Sigmoid colon (tissue), 4 donors: Measurements from ENCODE around the gene PTPRO.

Source experiments
- CTCF ChIP-seq, 4 experiments: fragments of 450-650 bp in 3 of 4; fragments of 200-600 bp in 1 of 4; IDR thresholded peaks; one replicate each; pipeline ENCODE4 v1.5.1; 2016 to 2019; ENCODE audit warnings: antibody characterized with exemption in 4 of 4, mild to moderate bottlenecking in 3 of 4, moderate library complexity in 2 of 4
- EP300 ChIP-seq, 4 donors: sonication (generic); formaldehyde crosslinking; IDR thresholded peaks; one replicate each; pipeline ENCODE4 v1.6.1; 2017; ENCODE audit warnings: antibody characterized with exemption in 4 of 4
- POLR2A ChIP-seq, 2 donors: fragments of 450-650 bp; IDR thresholded peaks; one replicate each; pipeline ENCODE4 v1.6.1; 2016; ENCODE audit warnings: antibody characterized with exemption in 2 of 2, mild to moderate bottlenecking in 2 of 2, moderate library complexity in 2 of 2
- POLR2AphosphoS5 ChIP-seq, 4 donors: sonication (generic); formaldehyde crosslinking; IDR thresholded peaks; one replicate each; pipeline ENCODE4 v1.6.1; 2017; ENCODE audit warnings: antibody characterized with exemption in 4 of 4

DNA sequence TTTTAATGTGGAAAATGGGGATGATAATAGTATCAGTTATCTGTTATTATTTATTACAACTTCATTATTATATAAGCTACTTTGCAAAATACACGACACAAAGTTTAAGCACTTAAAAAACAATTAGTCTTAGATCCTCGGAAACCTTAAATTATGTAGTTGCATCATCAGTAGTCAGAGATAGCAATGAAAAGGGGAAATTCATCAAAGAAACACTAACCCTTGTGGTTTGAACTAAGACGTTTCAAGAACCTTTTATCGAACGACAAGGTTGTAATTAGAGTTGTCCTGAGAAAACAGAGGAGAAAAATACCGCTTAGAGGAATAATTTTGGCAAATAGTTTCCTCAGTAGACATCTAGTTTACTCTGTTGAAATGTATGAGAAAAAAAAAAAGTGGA, 198.5 kb downstream of the PTPRO start:
- TF ChIP-seq POLR2A (IDR thresholded peaks at IDR 0.05) (no peak), CTCF (IDR thresholded peaks at IDR 0.05) (no peak), EP300 (IDR thresholded peaks at IDR 0.05) (no peak), POLR2AphosphoS5 (IDR thresholded peaks at IDR 0.05) (no peak)
